Caki2 (cell line): ENCODE measurements around the gene DEXI. TPM values are rescaled to one million over a fixed set of nuclear protein-coding genes. Genes with fewer than 3 reads are reported as not detected.

Experiments used
- DNase-seq: peaks from one replicate; pipeline ENCODE4 v3.0.0-alpha.2; 2015; ENCODE audit warnings: low read depth
- in situ Hi-C: cut with HindIII; loops from 2 replicates; pipeline ENCODE4 v1.10.0; 2016; ENCODE audit warnings: low sequenced_read_pairs, low pct_unique_long_range_greater_than_20kb, mixed read lengths
- total RNA-seq: library from RNA; depleted of rRNA; stranded (reverse); fragments of >200 nt; shearing (Covaris generic); gene quantifications from 2 replicates; pipeline ENCODE4 v1.2.3, GENCODE V29; 2014; ENCODE audit warnings: low replicate concordance; rRNA removed

DEXI gene
- total RNA-seq, 1 experiment from 2014 or later = 71.5 TPM

DNA sequence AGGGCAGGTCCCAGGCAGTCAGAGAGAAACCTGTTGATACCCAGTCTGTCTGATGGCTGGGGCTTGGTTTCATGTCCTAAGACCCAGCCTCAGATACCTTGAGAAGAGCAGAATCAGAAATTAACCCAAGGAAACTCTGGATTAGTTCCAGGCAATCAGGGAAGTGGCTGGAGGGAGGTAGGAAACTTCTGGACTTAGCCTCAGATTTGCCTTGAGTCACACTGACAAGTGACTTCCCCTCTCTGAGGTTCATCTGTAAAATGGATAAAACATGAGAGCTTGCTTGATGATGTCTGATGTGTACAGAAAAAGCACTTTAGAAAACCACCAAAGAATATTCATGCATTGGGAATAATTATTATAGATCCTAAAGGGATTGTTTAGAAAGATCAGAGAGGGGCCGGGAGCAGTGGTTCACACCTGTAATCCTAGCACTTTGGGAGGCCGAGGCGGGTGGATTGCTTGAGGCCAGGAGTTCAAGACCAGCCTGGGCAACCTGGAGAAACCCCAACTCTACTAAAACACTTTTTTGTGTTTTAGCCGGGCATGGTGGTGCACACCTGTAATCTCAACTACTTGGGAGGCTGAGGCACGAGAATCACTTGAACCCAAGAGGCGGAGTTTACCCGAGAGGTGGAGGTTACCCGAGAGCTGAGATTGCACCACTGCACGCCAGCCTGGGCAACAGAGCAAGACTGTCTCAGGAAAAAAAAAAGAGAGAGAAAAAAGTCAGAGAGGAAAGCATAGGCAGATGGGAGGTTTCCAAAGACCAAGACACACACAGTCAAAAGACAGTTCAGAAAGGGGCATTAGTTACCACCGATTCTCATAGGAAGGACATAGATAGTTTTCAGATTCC is 61.4 kb downstream of the DEXI start:
- in situ Hi-C loops = no loop called here
- DNase-seq = no peak

- DNase-seq = no peak
- in situ Hi-C loops = no loop called here
These were observed 62.3 kb downstream of the DEXI start for GRCh38 chr16:10879681-10880589.

Other genes with a start within 250 kb of the DEXI start
- not detected in 2 replicates for gene TEKT5, start 247.5 kb downstream of the DEXI start, total RNA-seq
- gene NUBP1, start 198.6 kb downstream of the DEXI start, total RNA-seq = 35.2 and 57.7 TPM in 2 replicates
- not detected in 2 replicates for gene TVP23A, start 123.7 kb downstream of the DEXI start, total RNA-seq
- not detected in 2 replicates for gene CIITA, start 65.3 kb downstream of the DEXI start, total RNA-seq
- gene CLEC16A, start 2.1 kb upstream of the DEXI start, total RNA-seq = 17.7 and 25.7 TPM in 2 replicates